ENCODE measurements around the gene TEX11.
A peak's percentile ranks its signal among the peaks of the same experiment; 100 is the strongest.
"Not testable (repeated sequence)": the region's sequence is repeated elsewhere in the genome, so short reads cannot be mapped to it uniquely, and the experiment has no call there.

The TEX11 gene

GRCh38 chrX:70635227-70635626 is 273.3 kb downstream of the TEX11 start:
- no peak for DNase-seq (ENCODE audit: low read depth)
- no peak for TF ChIP-seq CTCF (IDR thresholded peaks at IDR 0.05; ENCODE audit: low read length, missing control alignments)
- H3K4me3 ChIP-seq (replicated peaks; ENCODE audit: low read depth, low read length) = no peak overlapping the region

GRCh38 chrX:70621743-70622142 is 286.8 kb downstream of the TEX11 start:
- no peak overlapping the region for H3K4me3 ChIP-seq (replicated peaks; ENCODE audit: low read depth, low read length)
- TF ChIP-seq CTCF (IDR thresholded peaks at IDR 0.05; ENCODE audit: low read length, missing control alignments) = no peak
- DNase-seq (ENCODE audit: low read depth) = no peak

- H3K4me3 ChIP-seq (replicated peaks; ENCODE audit: low read depth, low read length) = no peak overlapping the region
- no peak for DNase-seq (ENCODE audit: low read depth)
- TF ChIP-seq CTCF (IDR thresholded peaks at IDR 0.05; ENCODE audit: low read length, missing control alignments) = no peak
Observed at GRCh38 chrX:70618467-70618866, 290.0 kb downstream of the TEX11 start.

GRCh38 chrX:70613295-70613694 is 295.2 kb downstream of the TEX11 start:
- TF ChIP-seq CTCF (IDR thresholded peaks at IDR 0.05; ENCODE audit: low read length, missing control alignments) = no peak
- no peak overlapping the region for H3K4me3 ChIP-seq (replicated peaks; ENCODE audit: low read depth, low read length)
- peak; percentile 3 for DNase-seq (ENCODE audit: low read depth)

- no peak for TF ChIP-seq CTCF (IDR thresholded peaks at IDR 0.05; ENCODE audit: low read length, missing control alignments)
- DNase-seq (ENCODE audit: low read depth) = no peak
- H3K4me3 ChIP-seq (replicated peaks; ENCODE audit: low read depth, low read length) = no peak overlapping the region
Observed at GRCh38 chrX:70605352-70605751, 303.2 kb downstream of the TEX11 start.

- H3K4me3 ChIP-seq (replicated peaks; ENCODE audit: low read depth, low read length) = no peak overlapping the region
- TF ChIP-seq CTCF (IDR thresholded peaks at IDR 0.05; ENCODE audit: low read length, missing control alignments) = no peak
- DNase-seq (ENCODE audit: low read depth) = peak; percentile 60
Observed at GRCh38 chrX:70592091-70592490, 316.4 kb downstream of the TEX11 start.

GRCh38 chrX:70587158-70587557 is 321.4 kb downstream of the TEX11 start:
- not testable (repeated sequence) for DNase-seq (ENCODE audit: low read depth); H3K4me3 ChIP-seq (replicated peaks; ENCODE audit: low read depth, low read length)

GRCh38 chrX:70577442-70577841 is 331.1 kb downstream of the TEX11 start:
- no peak for DNase-seq (ENCODE audit: low read depth)
- no peak overlapping the region for H3K4me3 ChIP-seq (replicated peaks; ENCODE audit: low read depth, low read length)
- TF ChIP-seq CTCF (IDR thresholded peaks at IDR 0.05; ENCODE audit: low read length, missing control alignments) = no peak

- DNase-seq (ENCODE audit: low read depth); H3K4me3 ChIP-seq (replicated peaks; ENCODE audit: low read depth, low read length): not testable (repeated sequence)
Observed at GRCh38 chrX:70569922-70570576, 338.5 kb downstream of the TEX11 start.

Measured in fibroblast of pulmonary artery (primary cell).